Ovary (tissue), 9 donors: ENCODE measurements around the gene PRKAB1. TPM values are rescaled to one million over a fixed set of nuclear protein-coding genes. Genes with fewer than 3 reads are reported as not detected.

Source experiments
- DNase-seq, 5 donors: peaks; one replicate each; pipeline ENCODE4 v3.0.0-alpha.2; 2019 to 2020
- H3K27ac ChIP-seq, 2 donors: fragments of 200-600 bp; one replicate each; pipeline versions ENCODE4 v1.5.1 to v1.8.0; 2019 to 2022
- H3K27me3 ChIP-seq: fragments of 200-600 bp; one replicate; pipeline ENCODE4 v1.8.0; 2022
- H3K36me3 ChIP-seq: fragments of 200-600 bp; sonication (generic); one replicate; pipeline ENCODE4 v1.5.1; 2019
- H3K4me1 ChIP-seq: one replicate; pipeline ENCODE4 v1.8.1; 2013; ENCODE audit warnings: mild to moderate bottlenecking, moderate library complexity; ENCODE audit not compliant: insufficient read depth
- H3K4me3 ChIP-seq: fragments of 200-600 bp; sonication (generic); one replicate; pipeline ENCODE4 v1.5.1; 2017
- H3K9me3 ChIP-seq, 2 donors: fragments of 200-600 bp in 1 of 2; sonication (generic) in 1 of 2; one replicate each; pipeline versions ENCODE4 v1.5.1 to v1.8.1; 2013 to 2019; ENCODE audit warnings: mild to moderate bottlenecking in 1 of 2, moderate library complexity in 1 of 2
- EP300 ChIP-seq: sonication (generic); formaldehyde crosslinking; IDR thresholded peaks from one replicate; pipeline ENCODE4 v1.6.1; 2017; ENCODE audit warnings: antibody characterized with exemption
- POLR2A ChIP-seq: fragments of 450-650 bp; IDR thresholded peaks from one replicate; pipeline ENCODE4 v1.6.1; 2017; ENCODE audit warnings: antibody characterized with exemption, mild to moderate bottlenecking, moderate library complexity
- WGBS, 3 donors: extraction: QIAGEN DNeasy Blood & Tissue Kit in 1 of 3; methylation state at CpG; one replicate each; pipeline versions ENCODE4 v1.1.5 to v1.1.7; 2013 to 2017; 5-methylcytosine and 5-hydroxymethylcytosine counted together
- intact Hi-C, 4 donors: fragments of 100-400 bp; cut with DNase I; formaldehyde crosslinking; loops; one replicate each; pipeline versions ENCODE4 v1.11.0 to v1.15.1; 2022 to 2023
- polyA plus RNA-seq, 2 donors: library from polyadenylated mRNA; stranded (reverse); fragments of 200-250 nt in 1 of 2; fragments of 350-450 nt in 1 of 2; fragmentation: Illumina TruSeq in 1 of 2; extraction: RNeasy Lipid Tissue Mini Kit (QIAGEN cat#74804) in 1 of 2; gene quantifications; one replicate each; pipeline ENCODE4 v1.2.3, GENCODE V29; 2013 to 2014
- total RNA-seq, 7 donors: library from RNA; depleted of rRNA in 2 of 7; stranded (reverse); fragments of >200 nt in 2 of 7; fragmentation: NEBNext Ultra II Directional in 3 of 7; extraction: Animal tissue kit (Norgen Biotek cat#: 25700) in 3 of 7; gene quantifications; one replicate each; pipeline versions ENCODE4 v1.1.0 to v1.2.4, GENCODE V29; 2016 to 2023
- TF ChIP-seq, protein P1 (sequence below), 3 donors: fragments of 450-650 bp in 2 of 3; fragments of 200-600 bp in 1 of 3; IDR thresholded peaks; one replicate each; pipeline versions ENCODE4 v1.5.1 to v1.8.0; 2016 to 2022; ENCODE audit warnings: antibody characterized with exemption in 3 of 3, mild to moderate bottlenecking in 1 of 3
- donor health status: DM: no; HTN: no; CAD: no; lungs with moderate emphysema.
- donor health status: DM: no; HTN: no; CAD: no.
- donor health status: Bipolar disorder and iron deficiency.
- donor health status: DM: yes; HTN: yes; CAD: no.
- donor health status: DM: no; HTN: no; CAD: no.
- donor health status: DM: yes; HTN: yes; CAD: no.

PRKAB1 gene
- total and polyA plus RNA-seq, 9 donors = 12.5 to 37.1 (median 24.8) TPM

DNA sequence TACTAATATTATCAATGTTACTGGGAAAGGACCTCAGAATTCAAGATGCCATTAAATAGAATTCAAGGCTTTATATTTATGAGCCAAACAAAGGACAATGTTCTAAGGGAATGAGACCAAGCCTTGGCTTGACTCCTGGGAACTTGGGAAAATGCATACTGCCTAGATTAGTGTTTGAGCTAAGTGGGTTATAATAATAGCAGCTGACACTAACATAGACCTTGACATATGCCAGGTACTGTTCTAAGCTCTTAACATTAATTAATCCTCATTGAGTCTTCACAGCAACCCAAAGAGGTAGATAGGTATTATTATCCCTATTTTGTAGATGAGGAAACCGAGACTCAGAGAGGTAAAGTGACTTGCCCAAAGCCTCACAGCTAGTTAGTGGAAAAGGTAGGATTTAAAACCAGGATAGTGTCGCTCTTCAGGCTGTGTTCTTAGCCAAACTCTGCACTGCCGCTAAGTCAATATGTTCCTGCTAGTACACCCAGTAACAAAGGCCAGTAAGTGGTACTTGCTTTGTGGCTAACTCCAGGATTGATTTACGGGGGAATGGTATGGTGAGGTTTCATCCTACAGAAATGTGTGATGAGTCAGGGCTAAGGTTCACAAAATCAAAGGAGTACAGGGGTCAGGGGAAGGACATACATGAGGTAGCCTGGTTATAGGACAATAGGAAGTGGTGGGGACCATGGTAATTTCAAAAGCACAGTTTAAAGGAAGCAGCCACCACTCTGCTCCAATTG is 35.8 kb upstream of the PRKAB1 start:
- WGBS, 3 donors = 92 to 94% (median 93%) methylated on average over 4 of the region's 4 CpGs
- Histone ChIP-seq H3K4me1 (peaks cover 3% of the 10 kb centered on the region), H3K4me3 (no peak overlapping the region), H3K27ac (no peak overlapping the region), H3K27me3 (no peaks in the 10 kb centered on the region), H3K9me3 (no peaks in the 10 kb centered on the region), H3K36me3 (no peaks in the 10 kb centered on the region)
- intact Hi-C loops = no loop called here
- DNase-seq = no peak
- TF ChIP-seq, protein P1, sequence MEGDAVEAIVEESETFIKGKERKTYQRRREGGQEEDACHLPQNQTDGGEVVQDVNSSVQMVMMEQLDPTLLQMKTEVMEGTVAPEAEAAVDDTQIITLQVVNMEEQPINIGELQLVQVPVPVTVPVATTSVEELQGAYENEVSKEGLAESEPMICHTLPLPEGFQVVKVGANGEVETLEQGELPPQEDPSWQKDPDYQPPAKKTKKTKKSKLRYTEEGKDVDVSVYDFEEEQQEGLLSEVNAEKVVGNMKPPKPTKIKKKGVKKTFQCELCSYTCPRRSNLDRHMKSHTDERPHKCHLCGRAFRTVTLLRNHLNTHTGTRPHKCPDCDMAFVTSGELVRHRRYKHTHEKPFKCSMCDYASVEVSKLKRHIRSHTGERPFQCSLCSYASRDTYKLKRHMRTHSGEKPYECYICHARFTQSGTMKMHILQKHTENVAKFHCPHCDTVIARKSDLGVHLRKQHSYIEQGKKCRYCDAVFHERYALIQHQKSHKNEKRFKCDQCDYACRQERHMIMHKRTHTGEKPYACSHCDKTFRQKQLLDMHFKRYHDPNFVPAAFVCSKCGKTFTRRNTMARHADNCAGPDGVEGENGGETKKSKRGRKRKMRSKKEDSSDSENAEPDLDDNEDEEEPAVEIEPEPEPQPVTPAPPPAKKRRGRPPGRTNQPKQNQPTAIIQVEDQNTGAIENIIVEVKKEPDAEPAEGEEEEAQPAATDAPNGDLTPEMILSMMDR (IDR thresholded peaks at IDR 0.05) = no peak
- TF ChIP-seq EP300 (no peak), POLR2A (no peak)

DNA sequence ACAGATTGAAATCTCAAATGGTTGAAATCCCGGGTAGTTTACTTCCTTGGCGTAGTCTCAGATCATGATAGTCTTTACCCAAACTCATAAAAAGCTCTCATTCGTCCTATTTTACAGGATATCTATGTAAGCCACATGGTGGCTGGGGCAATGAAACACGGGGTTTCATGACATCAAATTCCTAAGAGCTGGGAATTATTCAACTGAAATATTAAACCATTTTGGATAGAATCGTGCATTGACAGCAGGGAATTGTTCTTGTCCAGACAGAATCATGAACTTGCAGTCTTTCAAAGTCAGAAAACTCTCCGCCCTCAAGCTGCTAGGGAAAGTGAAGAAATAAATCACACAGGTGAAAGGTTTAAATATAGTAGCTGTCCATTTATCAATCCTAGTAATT is 33.2 kb upstream of the PRKAB1 start:
- TF ChIP-seq, protein P1 (IDR thresholded peaks at IDR 0.05) = no peak
- TF ChIP-seq EP300 (no peak), POLR2A (no peak)
- WGBS, 3 donors = 9 to 28% (median 18%) methylated on average over 6 of the region's 6 CpGs

DNA sequence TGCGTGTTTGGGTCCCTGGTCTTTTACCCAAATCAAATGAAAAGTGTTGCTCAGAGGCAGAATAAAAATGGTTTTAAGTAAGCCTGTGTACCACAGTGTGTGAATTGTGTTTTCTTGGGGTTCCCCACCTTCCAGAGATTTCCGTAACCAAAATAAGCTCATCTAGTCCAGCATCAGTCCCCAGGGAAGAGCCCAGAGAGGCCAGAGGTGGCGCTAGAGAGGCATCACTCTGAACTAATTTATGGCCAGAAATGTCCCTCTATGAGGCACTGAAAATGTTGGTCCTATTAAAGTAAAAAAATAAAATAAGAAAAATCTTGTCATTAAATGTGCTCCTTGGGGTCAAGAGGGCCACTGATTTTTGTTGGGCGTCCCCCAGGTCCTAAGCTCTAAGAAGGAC is 24.9 kb upstream of the PRKAB1 start:
- no peak overlapping the region for H3K4me3 ChIP-seq
- intact Hi-C loops = no loop called here

More for the DNA sequence above, 33.2 kb upstream of the PRKAB1 start:
- intact Hi-C loops = no loop called here
- Histone ChIP-seq H3K27ac (no peak overlapping the region), H3K36me3 (no peaks in the 10 kb centered on the region), H3K27me3 (no peaks in the 10 kb centered on the region), H3K9me3 (no peaks in the 10 kb centered on the region), H3K4me3 (no peak overlapping the region), H3K4me1 (peaks cover 1% of the 10 kb centered on the region)
- no peak for DNase-seq

DNA sequence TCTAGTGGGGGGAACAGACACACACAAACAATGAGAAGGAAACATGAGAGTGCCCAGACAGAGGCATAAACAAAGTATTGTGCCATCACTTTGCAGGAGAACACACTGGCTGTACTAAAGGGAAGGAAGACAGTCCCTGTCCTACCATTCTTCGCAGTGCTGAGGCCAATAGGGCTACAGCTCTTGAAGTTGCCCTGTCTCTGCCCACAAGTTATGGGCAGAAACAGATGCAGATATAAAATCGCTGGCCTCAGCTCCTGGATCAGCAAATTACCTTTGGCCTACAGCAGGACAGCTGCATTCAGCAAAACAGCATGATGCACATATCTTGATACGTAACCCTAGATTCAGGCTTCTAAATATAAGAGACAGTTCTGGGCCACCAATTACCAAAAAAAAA is 23.0 kb upstream of the PRKAB1 start:
- H3K36me3 ChIP-seq = no peaks in the 10 kb centered on the region
- TF ChIP-seq, protein P1 (IDR thresholded peaks at IDR 0.05) = no peak
- TF ChIP-seq EP300 (no peak), POLR2A (no peak)
- H3K4me1 ChIP-seq = no peaks in the 10 kb centered on the region
- no peaks in the 10 kb centered on the region for H3K9me3 ChIP-seq
- DNase-seq = no peak
- H3K27ac ChIP-seq = no peak overlapping the region
- 73 to 83% (median 80%) methylated on average over 3 of the region's 3 CpGs for WGBS, 3 donors
- H3K27me3 ChIP-seq = no peaks in the 10 kb centered on the region
- intact Hi-C loops = no loop called here
- no peak overlapping the region for H3K4me3 ChIP-seq

More for the DNA sequence above, 24.9 kb upstream of the PRKAB1 start:
- no peaks in the 10 kb centered on the region for H3K36me3 ChIP-seq
- no peak overlapping the region for H3K27ac ChIP-seq
- no peak for TF ChIP-seq EP300
- H3K4me1 ChIP-seq = no peaks in the 10 kb centered on the region
- H3K9me3 ChIP-seq = no peaks in the 10 kb centered on the region
- no peak for DNase-seq
- H3K27me3 ChIP-seq = no peaks in the 10 kb centered on the region
- 70 to 72% (median 72%) methylated on average over 4 of the region's 4 CpGs for WGBS, 3 donors

DNA sequence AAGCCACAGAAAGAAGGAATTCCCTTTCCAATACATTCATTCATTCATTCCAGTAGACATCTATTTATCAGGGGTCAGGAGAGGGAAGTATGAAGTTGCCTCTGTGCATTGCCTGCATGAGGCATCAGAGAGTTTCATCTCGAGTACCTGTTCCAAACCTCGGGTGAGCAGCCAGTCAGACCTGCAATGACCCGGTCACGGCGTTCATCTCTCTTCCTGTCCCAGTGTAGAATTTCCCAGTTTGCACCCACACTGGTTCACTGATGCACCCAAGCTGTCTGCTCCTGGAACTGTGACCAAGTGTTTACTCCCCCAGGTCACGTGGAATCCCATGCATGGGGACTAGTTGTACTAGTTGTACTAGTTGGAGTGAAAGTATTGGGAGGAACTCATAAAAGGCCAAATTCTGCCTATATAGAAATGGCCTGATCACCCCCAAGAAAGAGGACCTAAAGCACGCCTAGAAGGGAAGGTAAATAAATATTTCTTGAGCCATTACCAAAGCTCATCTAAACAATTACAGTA is 22.3 kb upstream of the PRKAB1 start:
- no peak overlapping the region for H3K4me3 ChIP-seq
- H3K36me3 ChIP-seq = no peaks in the 10 kb centered on the region
- DNase-seq = no peak
- no peak overlapping the region for H3K27ac ChIP-seq
- no peaks in the 10 kb centered on the region for H3K9me3 ChIP-seq
- 77 to 85% (median 81%) methylated on average over 7 of the region's 7 CpGs for WGBS, 3 donors
- no peaks in the 10 kb centered on the region for H3K4me1 ChIP-seq
- no peaks in the 10 kb centered on the region for H3K27me3 ChIP-seq
- intact Hi-C loops = no loop called here
- TF ChIP-seq, protein P1 (IDR thresholded peaks at IDR 0.05) = no peak
- TF ChIP-seq POLR2A (no peak), EP300 (no peak)
